GM19025 (cell line): Measurements from ENCODE around the gene URGCP.
"Not testable (repeated sequence)": the region's sequence is repeated elsewhere in the genome, so short reads cannot be mapped to it uniquely, and the experiment has no call there.

Experiments used
- ATAC-seq: cut with Tn5 transposase; IDR thresholded peaks from one replicate; pipeline ENCODE4 v1.9.1; 2021; ENCODE audit warnings: mild to moderate bottlenecking, low read depth, moderate library complexity; ENCODE audit not compliant: unreplicated experiment

Gene URGCP

GRCh38 chr7:43922726-43923125 lies 16.3 kb upstream of the URGCP start:
- ATAC-seq = no peak

GRCh38 chr7:43921423-43921822 lies 15.0 kb upstream of the URGCP start:
- no peak for ATAC-seq

GRCh38 chr7:43915907-43916306 lies 9.5 kb upstream of the URGCP start:
- ATAC-seq = no peak

GRCh38 chr7:43914795-43915194 lies 8.4 kb upstream of the URGCP start:
- ATAC-seq = no peak

GRCh38 chr7:43905956-43906330 lies 453 bp downstream of the URGCP start:
- ATAC-seq = peak; percentile 32

- no peak for ATAC-seq
Observed at GRCh38 chr7:43905209-43905946, 1.0 kb downstream of the URGCP start.

- no peak for ATAC-seq
Observed at GRCh38 chr7:43904533-43905208, 1.7 kb downstream of the URGCP start.

- no peak for ATAC-seq
Observed at GRCh38 chr7:43902542-43903054, 3.8 kb downstream of the URGCP start.

- not testable (repeated sequence) for ATAC-seq
Observed at GRCh38 chr7:43898571-43898970, 7.8 kb downstream of the URGCP start.

GRCh38 chr7:43895847-43896415 lies 10.5 kb downstream of the URGCP start:
- ATAC-seq = no peak

GRCh38 chr7:43891069-43891955 lies 15.1 kb downstream of the URGCP start:
- no peak for ATAC-seq

GRCh38 chr7:43890468-43890867 lies 15.9 kb downstream of the URGCP start:
- no peak for ATAC-seq

GRCh38 chr7:43888993-43889945 lies 17.1 kb downstream of the URGCP start:
- no peak for ATAC-seq

GRCh38 chr7:43884617-43885016 lies 21.8 kb downstream of the URGCP start:
- ATAC-seq = no peak

- ATAC-seq = no peak
Observed at GRCh38 chr7:43884209-43884608, 22.2 kb downstream of the URGCP start.

- no peak for ATAC-seq
Observed at GRCh38 chr7:43880596-43880995, 25.8 kb downstream of the URGCP start.

- ATAC-seq = no peak
Observed at GRCh38 chr7:43879477-43879876, 26.9 kb downstream of the URGCP start.

GRCh38 chr7:43878867-43879266 lies 27.5 kb downstream of the URGCP start:
- no peak for ATAC-seq
